ENCODE results near the gene COL18A1.

COL18A1 gene

GRCh38 chr21:45401916-45402900, 2.8 kb upstream of the COL18A1 start:
- DNase-seq (ENCODE audit: low read depth in 2 of 2), result no peak

DNA sequence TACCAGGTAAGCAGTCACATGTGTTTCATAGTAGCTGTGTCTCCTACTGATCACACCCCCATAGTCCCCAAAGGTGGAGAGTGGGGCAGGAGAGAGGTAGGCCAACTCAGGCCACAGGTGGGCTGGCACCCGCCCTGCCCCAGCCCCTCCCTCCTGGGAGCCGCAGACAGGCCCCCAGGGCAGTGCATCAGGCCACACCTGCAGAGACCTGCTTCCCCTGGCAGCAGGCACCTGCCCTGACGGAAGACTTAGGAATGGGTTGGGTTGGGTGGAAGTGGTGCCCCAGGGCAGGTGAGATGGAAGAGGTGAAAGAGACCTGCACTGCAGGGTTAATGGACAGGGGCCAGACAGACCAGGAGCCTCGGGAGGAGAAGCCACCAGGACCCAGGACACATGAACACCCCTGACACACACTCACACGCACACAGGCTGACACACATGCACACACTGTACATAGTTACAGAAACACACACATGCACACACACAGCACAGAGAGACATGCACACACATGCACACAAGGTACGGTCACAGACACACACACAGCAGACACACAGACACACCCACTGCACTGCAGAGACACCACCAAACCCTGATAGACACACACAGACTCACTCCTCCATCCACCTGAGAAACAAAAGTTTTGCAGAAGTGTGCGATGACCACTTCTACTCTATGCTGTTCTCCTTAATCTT, 1.7 kb upstream of the COL18A1 start:
- DNase-seq (ENCODE audit: low read depth in 2 of 2), result no peak

DNA sequence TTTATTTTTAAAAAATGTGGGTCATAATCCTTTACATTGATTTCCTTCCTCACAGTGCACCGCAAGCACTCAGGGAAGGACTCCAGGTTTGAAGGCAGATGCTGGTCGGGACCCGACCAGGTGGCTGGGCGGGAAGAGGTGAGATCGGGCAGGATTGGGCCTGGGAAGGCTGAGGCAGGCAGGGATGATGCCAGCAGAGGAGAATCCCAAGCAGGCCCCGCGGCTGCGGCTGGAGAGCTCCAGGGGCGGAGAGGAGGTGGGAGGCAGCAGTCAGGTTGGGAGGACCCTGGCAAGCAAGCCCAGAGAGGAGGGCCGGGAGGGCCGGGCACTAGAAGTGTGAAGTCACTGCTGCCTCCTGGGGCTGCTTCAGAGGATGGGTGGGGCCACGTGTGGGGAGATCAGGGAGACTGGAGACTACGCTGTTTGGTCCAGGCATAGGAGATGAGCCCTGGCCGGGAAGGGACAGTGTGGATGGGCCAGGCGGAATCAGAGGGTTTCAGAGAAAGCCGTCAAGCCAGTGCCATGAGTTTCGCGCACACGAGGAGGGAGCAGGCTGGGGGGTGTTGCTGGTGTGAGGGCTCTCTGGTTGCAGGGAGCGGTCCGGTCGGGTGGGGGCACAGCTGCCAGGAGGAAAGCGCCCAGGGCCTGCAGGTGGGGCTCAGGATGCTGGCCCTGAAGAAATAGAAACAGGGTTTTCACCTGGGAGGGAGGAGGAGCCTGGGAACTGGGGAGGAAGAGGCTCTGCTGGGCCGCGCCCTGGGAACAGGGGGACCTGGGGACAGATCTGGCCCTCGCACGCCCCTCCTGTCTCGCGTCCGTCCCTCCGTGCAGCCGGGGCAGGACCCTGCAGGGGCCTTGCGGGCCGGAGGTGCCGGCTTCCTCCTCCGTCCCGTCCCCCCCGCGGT, 888 bp upstream of the COL18A1 start:
- no peak for DNase-seq (ENCODE audit: low read depth in 2 of 2)

- DNase-seq (ENCODE audit: low read depth in 2 of 2), result no peak
These were observed 380 bp downstream of the COL18A1 start for GRCh38 chr21:45405271-45405818.

- DNase-seq (ENCODE audit: low read depth in 2 of 2), result no peak
These were observed 1.1 kb downstream of the COL18A1 start for GRCh38 chr21:45405819-45406762.

- DNase-seq (ENCODE audit: low read depth in 2 of 2), result no peak
These were observed 2.0 kb downstream of the COL18A1 start for GRCh38 chr21:45406801-45407628.

DNA sequence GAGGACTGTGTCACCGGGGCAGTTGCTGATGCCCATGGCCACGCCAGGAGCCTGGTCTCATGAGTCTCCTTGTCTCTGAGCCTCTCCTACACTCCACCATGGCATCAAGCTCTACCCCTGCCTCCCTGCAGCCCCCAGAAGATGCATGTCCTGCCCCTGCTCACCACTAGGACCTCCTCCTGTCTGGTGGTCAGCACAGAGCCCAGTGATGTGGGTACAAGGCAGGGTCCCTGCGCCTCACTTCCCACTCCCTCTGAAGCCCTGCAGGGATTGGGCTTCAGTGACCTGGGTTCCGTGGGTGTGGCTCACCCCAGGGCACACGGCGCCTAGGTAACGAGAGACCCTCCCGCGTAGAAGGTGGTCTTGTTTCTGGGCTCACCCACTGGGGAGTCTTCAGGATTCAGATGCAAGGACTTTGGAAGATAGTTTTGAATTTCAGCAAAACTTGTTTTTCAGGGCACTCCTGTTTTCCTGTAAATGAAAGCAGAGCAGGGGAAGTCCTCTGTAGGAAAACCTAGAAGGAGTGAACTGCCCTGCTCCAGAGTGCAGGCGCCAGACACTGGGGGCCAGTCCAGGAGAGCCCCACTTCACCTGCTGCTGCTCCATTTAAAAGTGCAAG, 2.8 kb downstream of the COL18A1 start:
- no peak for DNase-seq (ENCODE audit: low read depth in 2 of 2)

DNA sequence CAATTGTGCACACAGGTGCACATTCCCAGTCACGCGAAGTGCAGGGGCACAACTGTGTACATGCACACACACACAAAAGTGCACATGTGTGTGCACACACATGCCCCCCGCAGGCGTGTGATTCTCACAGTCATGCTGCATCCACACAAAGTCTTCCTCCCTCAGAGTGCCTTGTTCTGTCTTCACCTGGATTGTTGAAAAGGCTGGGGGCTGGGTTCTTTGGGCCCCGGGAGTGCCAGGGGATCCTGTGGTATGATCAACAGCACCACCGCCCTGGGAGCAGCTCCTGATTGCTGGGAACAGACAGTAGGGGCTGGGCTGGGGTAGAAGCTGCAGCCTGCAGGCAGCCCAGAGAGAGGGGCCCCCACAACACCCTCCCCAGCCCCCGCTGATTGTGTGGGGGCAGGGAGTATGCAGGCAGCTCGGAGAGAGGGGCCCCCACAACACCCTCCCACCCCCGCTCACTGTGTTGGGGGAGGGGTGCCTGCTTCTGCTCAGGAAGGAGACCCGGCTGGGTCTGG, 3.4 kb downstream of the COL18A1 start:
- DNase-seq (ENCODE audit: low read depth in 2 of 2), result no peak

GRCh38 chr21:45408801-45409261, 3.9 kb downstream of the COL18A1 start:
- no peak for DNase-seq (ENCODE audit: low read depth in 2 of 2)

DNA sequence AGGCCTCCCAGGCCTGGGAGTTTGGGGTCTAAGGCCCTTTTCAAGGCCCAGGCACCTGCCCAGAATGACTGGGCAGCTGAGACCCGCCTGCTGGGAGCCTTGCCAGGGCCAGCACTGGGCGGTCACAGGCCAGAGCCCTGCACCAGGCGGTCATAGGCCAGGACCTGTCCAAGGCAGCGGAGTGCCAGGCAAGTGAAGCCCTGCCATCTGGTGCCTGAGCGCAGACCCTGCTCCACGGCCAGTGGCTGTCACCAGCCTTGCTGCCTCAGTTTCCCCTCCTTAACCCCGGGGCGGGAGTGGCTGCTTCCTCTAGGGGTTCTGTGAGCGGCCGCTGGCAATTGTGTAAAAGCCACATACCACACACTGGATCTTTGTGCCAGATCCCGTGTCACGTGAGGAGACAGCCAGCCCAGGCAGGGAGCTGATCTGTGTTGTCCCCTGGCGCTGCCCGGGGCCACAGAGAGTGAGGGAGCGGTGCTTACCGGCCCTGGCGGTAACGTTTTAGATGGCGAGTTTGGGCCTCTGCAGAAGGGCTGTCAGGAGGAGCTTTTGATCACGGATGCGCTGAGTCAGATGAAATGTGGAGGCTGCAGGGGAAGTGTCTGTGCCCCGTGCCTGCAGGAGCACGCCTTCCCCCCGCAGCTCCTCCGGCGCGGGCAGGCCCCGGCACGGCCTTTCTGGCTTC, 4.6 kb downstream of the COL18A1 start:
- no peak for DNase-seq (ENCODE audit: low read depth in 2 of 2)

DNA sequence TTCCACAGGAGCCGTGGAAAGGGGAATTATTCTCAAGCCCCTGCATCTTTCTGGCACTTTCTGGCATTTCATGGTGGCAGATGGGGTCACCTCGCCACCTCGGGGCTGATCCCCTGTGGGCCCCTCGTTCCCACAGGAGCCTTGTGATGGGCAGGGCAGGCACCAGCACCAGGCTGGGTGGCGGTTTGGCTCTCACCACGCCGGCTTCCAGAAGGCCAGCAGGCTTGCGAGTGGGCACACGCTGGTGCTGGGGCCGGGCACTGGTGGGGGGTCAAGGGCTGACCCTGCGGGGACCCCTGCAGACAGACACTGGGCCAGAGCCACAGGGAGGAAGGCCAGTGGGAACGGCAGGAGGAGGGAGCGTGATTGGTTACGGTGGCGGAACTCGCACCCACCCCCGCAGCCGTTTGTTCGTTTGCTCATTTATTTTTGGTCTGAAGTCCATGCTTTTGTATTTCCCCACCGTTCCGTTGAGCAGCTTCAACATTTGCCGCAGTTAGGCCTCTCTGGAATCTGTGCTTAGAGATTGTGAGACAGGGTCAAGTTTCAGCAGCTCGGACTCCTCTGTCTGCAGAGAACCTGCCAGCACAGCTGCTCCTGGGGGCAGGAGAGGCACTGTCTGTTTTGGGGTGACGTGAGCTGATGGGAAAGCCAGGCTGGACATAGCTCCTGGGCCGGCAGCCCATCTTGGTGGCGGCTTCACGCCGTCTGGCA, 5.3 kb downstream of the COL18A1 start:
- DNase-seq (ENCODE audit: low read depth in 2 of 2), result no peak

GRCh38 chr21:45410865-45411809, 6.2 kb downstream of the COL18A1 start:
- no peak for DNase-seq (ENCODE audit: low read depth in 2 of 2)

GRCh38 chr21:45411810-45412206, 6.8 kb downstream of the COL18A1 start:
- no peak for DNase-seq (ENCODE audit: low read depth in 2 of 2)

DNA sequence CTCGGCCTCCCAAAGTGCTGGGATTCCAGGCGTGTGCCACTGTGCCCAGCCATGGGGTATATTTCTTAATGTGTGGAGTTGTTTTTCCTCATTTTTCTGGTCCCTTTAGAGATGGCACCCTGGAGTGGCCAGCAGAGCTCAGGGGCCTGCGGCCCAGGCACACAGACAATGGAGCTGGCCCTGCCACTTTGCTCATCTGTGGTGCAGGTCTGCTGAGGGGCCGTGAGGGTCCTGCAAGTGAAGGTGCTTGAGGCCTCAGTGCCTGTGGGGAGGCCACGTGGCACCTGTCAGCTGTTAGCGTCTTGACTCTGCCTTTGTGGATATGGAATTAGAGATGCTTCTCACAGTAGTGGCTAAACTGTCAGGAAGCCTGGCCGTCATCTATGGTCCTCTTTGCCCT, 7.5 kb downstream of the COL18A1 start:
- DNase-seq (ENCODE audit: low read depth in 2 of 2), result no peak

GRCh38 chr21:45412909-45413611, 8.1 kb downstream of the COL18A1 start:
- no peak for DNase-seq (ENCODE audit: low read depth in 2 of 2)

GRCh38 chr21:45413922-45414321, 9.0 kb downstream of the COL18A1 start:
- no peak for DNase-seq (ENCODE audit: low read depth in 2 of 2)

Data from stimulated activated CD8-positive, alpha-beta memory T cell treated with anti-CD3 and anti-CD28 coated beads, Interleukin-15, amount 100 ng/mL, for 4 hours (primary cell).